Loucy (cell line): ENCODE results near the gene TLR8.

Source experiments
- H2AFZ ChIP-seq: fragments of 200-600 bp; sonication (generic); 2 replicates; pipeline ENCODE4 v1.6.0; 2016; ENCODE audit warnings: antibody characterized with exemption, mild to moderate bottlenecking, low read length, moderate library complexity
- H3F3A ChIP-seq: fragments of 200-600 bp; 2 replicates; pipeline ENCODE4 v1.6.0; 2016; ENCODE audit warnings: antibody characterized with exemption, low read depth, mild to moderate bottlenecking
- H3K27me3 ChIP-seq: fragments of 200-600 bp; sonication (generic); 2 replicates; pipeline ENCODE4 v1.6.1; 2014; ENCODE audit warnings: low read length, mild to moderate bottlenecking; ENCODE audit not compliant: insufficient read depth, poor library complexity, severe bottlenecking
- H3K36me3 ChIP-seq: fragments of 200-600 bp; sonication (generic); 2 replicates; pipeline ENCODE4 v1.6.1; 2016; ENCODE audit warnings: low read length; ENCODE audit not compliant: insufficient read depth
- H3K4me1 ChIP-seq: fragments of 200-600 bp; sonication (generic); 2 replicates; pipeline ENCODE4 v1.5.1; 2014; ENCODE audit warnings: low read length, mild to moderate bottlenecking; ENCODE audit not compliant: insufficient read depth, poor library complexity, severe bottlenecking
- H3K4me2 ChIP-seq: fragments of 200-600 bp; sonication (generic); 2 replicates; pipeline ENCODE4 v1.6.0; 2014; ENCODE audit warnings: antibody characterized with exemption, low read length, low read depth, mild to moderate bottlenecking; ENCODE audit not compliant: poor library complexity, severe bottlenecking
- H3K4me3 ChIP-seq: fragments of 200-600 bp; sonication (generic); 2 replicates; pipeline ENCODE4 v1.5.1; 2014; ENCODE audit warnings: low read length, mild to moderate bottlenecking, mixed read lengths; ENCODE audit not compliant: poor library complexity, severe bottlenecking
- H3K79me2 ChIP-seq: fragments of 200-600 bp; sonication (generic); 2 replicates; pipeline ENCODE4 v1.6.1; 2014; ENCODE audit warnings: low read length; ENCODE audit not compliant: insufficient read depth
- H3K9ac ChIP-seq: fragments of 200-600 bp; sonication (generic); 2 replicates; pipeline ENCODE4 v1.6.0; 2014; ENCODE audit warnings: mild to moderate bottlenecking, low read depth, low read length, moderate library complexity; ENCODE audit not compliant: poor library complexity, severe bottlenecking
- H3K9me2 ChIP-seq: fragments of 200-600 bp; sonication (generic); replicated peaks from 2 replicates; pipeline ENCODE4 v1.6.1; 2016; ENCODE audit warnings: low read depth, low read length, mixed read lengths
- H3K9me3 ChIP-seq: fragments of 200-600 bp; sonication (generic); 2 replicates; pipeline ENCODE4 v1.6.1; 2014; ENCODE audit warnings: mild to moderate bottlenecking, antibody characterized with exemption, low read length, low read depth; ENCODE audit not compliant: insufficient read depth
- H4K20me1 ChIP-seq: fragments of 200-600 bp; sonication (generic); 2 replicates; pipeline ENCODE4 v1.6.0; 2014; ENCODE audit warnings: antibody characterized with exemption, low read length, mild to moderate bottlenecking; ENCODE audit not compliant: insufficient read depth, poor library complexity, severe bottlenecking
- EZH2phosphoT487 ChIP-seq: fragments of 200-600 bp; IDR thresholded peaks from 2 replicates; pipeline ENCODE4 v1.6.1; 2018; ENCODE audit warnings: antibody characterized with exemption, mild to moderate bottlenecking, moderate library complexity, borderline replicate concordance
- TF ChIP-seq, protein P1 (sequence below): fragments of 200-600 bp; sonication (generic); conservative IDR thresholded peaks from 2 replicates; pipeline ENCODE4 v1.5.1; 2014; ENCODE audit warnings: mild to moderate bottlenecking, antibody characterized with exemption, low read length

The TLR8 gene

GRCh38 chrX:12922599-12922919 lies 16.1 kb downstream of the TLR8 start:
- Histone ChIP-seq H3K4me2 (no peak overlapping the region), H3K36me3 (no peaks in the 10 kb centered on the region), H3K27me3 (no peaks in the 10 kb centered on the region), H3K4me3 (no peak overlapping the region), H3K9ac (no peak overlapping the region), H3K79me2 (no peaks in the 10 kb centered on the region), H3K4me1 (no peaks in the 10 kb centered on the region), H3K9me2 (no peaks in the 10 kb centered on the region), H3K9me3 (no peaks in the 10 kb centered on the region), H2AFZ (no peak overlapping the region), H4K20me1 (no peaks in the 10 kb centered on the region), H3F3A (no peaks in the 10 kb centered on the region)
- TF ChIP-seq, protein P1, sequence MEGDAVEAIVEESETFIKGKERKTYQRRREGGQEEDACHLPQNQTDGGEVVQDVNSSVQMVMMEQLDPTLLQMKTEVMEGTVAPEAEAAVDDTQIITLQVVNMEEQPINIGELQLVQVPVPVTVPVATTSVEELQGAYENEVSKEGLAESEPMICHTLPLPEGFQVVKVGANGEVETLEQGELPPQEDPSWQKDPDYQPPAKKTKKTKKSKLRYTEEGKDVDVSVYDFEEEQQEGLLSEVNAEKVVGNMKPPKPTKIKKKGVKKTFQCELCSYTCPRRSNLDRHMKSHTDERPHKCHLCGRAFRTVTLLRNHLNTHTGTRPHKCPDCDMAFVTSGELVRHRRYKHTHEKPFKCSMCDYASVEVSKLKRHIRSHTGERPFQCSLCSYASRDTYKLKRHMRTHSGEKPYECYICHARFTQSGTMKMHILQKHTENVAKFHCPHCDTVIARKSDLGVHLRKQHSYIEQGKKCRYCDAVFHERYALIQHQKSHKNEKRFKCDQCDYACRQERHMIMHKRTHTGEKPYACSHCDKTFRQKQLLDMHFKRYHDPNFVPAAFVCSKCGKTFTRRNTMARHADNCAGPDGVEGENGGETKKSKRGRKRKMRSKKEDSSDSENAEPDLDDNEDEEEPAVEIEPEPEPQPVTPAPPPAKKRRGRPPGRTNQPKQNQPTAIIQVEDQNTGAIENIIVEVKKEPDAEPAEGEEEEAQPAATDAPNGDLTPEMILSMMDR = no peak
- no peak for TF ChIP-seq EZH2phosphoT487

- no peaks in the 10 kb centered on the region for H3F3A ChIP-seq
- H3K27me3 ChIP-seq = no peaks in the 10 kb centered on the region
- H3K36me3 ChIP-seq = no peaks in the 10 kb centered on the region
- H3K4me3 ChIP-seq = no peak overlapping the region
- H3K9ac ChIP-seq = no peak overlapping the region
- no peaks in the 10 kb centered on the region for H3K4me1 ChIP-seq
- no peaks in the 10 kb centered on the region for H3K79me2 ChIP-seq
- H3K9me2 ChIP-seq = no peaks in the 10 kb centered on the region
- no peak overlapping the region for H3K4me2 ChIP-seq
- TF ChIP-seq, protein P1 = no peak
- no peak for TF ChIP-seq EZH2phosphoT487
- no peak overlapping the region for H2AFZ ChIP-seq
- no peaks in the 10 kb centered on the region for H4K20me1 ChIP-seq
- no peaks in the 10 kb centered on the region for H3K9me3 ChIP-seq
These were observed 23.3 kb downstream of the TLR8 start for GRCh38 chrX:12929701-12930100.

DNA sequence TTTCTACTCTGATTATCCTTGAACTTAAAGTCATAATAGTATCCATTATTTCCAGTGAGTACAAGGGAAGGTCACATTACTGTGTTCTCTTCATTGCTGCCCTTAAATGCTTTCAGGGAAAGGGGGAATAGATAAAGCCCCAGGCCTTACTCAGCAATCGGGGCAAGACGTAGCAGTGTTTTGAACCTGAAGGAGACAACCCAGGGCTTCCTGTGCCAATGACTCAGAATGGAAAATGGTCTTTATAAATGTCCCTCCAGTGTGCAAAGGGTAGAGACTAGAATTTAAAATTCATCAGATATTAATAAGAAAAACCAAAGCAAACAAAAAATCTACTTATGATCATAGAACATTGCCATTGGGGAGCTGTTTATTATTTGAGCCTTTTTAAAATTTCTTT lies 23.7 kb downstream of the TLR8 start:
- Histone ChIP-seq H3F3A (no peaks in the 10 kb centered on the region), H3K9ac (no peak overlapping the region), H3K9me3 (no peaks in the 10 kb centered on the region), H3K79me2 (no peaks in the 10 kb centered on the region), H4K20me1 (no peaks in the 10 kb centered on the region), H3K9me2 (no peaks in the 10 kb centered on the region), H3K4me1 (no peaks in the 10 kb centered on the region), H3K4me2 (no peak overlapping the region), H3K4me3 (no peak overlapping the region), H3K36me3 (no peaks in the 10 kb centered on the region), H2AFZ (no peak overlapping the region), H3K27me3 (no peaks in the 10 kb centered on the region)
- TF ChIP-seq, protein P1 = no peak
- no peak for TF ChIP-seq EZH2phosphoT487
